ENCODE measurements around the gene PNMA8A. TPM values are rescaled to one million over a fixed set of nuclear protein-coding genes. Genes with fewer than 3 reads are reported as not detected.

The PNMA8A gene
- total and polyA plus RNA-seq, 2 of the 8 experiments (the other 6 are each of a cell fraction or from before 2014, with no cell fraction given), result 10.0 to 22.8 TPM

- TF ChIP-seq SIX5 (IDR thresholded peaks at IDR 0.05; ENCODE audit: low read depth, low read length) (no peak), CTCF (IDR thresholded peaks at IDR 0.05; ENCODE audit: control extremely low read depth in 1 of 3, insufficient read depth in 1 of 3, low read depth in 1 of 3, low read length in 3 of 3) (peak in 2 of 3 experiments; percentile 33 to 50; a peak in 2 of 4 replicates)
- Histone ChIP-seq H3K79me1 (ENCODE audit: low read depth, low read length) (no peaks in the 10 kb centered on the region), H3K79me2 (ENCODE audit: control insufficient read depth in 1 of 2, insufficient read depth in 2 of 2, low read length in 2 of 2) (no peaks in the 10 kb centered on the region), H3K4me2 (ENCODE audit: insufficient read depth in 1 of 2, low read depth in 2 of 2, low read length in 2 of 2) (no peak overlapping the region), H3K23me2 (ENCODE audit: low read depth, low read length) (peaks cover 3% of the 10 kb centered on the region; the same call in 1 of the 2 replicates), H3K9ac (replicated peaks in 1 of 4; ENCODE audit: extremely low read depth in 1 of 4, low read depth in 3 of 4, low read length in 3 of 4) (peak overlapping the region in 1 of 4 experiments; percentile 6; a peak in 1 of 7 replicates), H4K5ac (ENCODE audit: insufficient read length, low read depth, low read length) (no peak overlapping the region), H2BK12ac (ENCODE audit: low read depth, low read length) (peak overlapping the region; percentile 6; the same call in 1 of the 2 replicates), H3K4me1 (replicated peaks in 1 of 4; ENCODE audit: control insufficient read depth in 3 of 4, insufficient read depth in 4 of 4, low read length in 3 of 4) (no peaks in the 10 kb centered on the region), H4K8ac (ENCODE audit: extremely low read depth, insufficient read depth, low read length) (no peak overlapping the region), H2BK15ac (ENCODE audit: low read length) (peak overlapping the region; percentile 92; the same call in 1 of the 2 replicates), H3K36me3 (ENCODE audit: control insufficient read depth in 2 of 4, insufficient read depth in 4 of 4, low read length in 3 of 4) (no peaks in the 10 kb centered on the region), H4K91ac (replicated peaks; ENCODE audit: insufficient read length, low read length) (peak overlapping the region; percentile 40), H3K9me3 (ENCODE audit: insufficient read depth in 2 of 2, low read depth in 1 of 2, low read length in 1 of 2) (no peaks in the 10 kb centered on the region), H3K23ac (ENCODE audit: insufficient read length) (no peak overlapping the region), H3K27ac (ENCODE audit: low read depth, low read length) (no peak overlapping the region), H2BK120ac (replicated peaks; ENCODE audit: low read depth, low read length) (peak overlapping the region; percentile 54), H3K18ac (ENCODE audit: extremely low read depth, low read length) (no peak overlapping the region), H3K14ac (ENCODE audit: insufficient read length) (no peak overlapping the region), H3K56ac (replicated peaks; ENCODE audit: insufficient read length, low read depth, low read length) (no peak overlapping the region), H2AFZ (ENCODE audit: low read length) (no peak overlapping the region), H2BK20ac (ENCODE audit: low read length) (no peak overlapping the region), H3K4me3 (ENCODE audit: extremely low read depth in 1 of 4, insufficient read depth in 2 of 4, low read depth in 3 of 4, low read length in 4 of 4) (no peak overlapping the region), H3K27me3 (replicated peaks in 1 of 4; ENCODE audit: control insufficient read depth in 3 of 4, extremely low read depth in 1 of 4, insufficient read depth in 3 of 4, low read length in 3 of 4) (no peaks in the 10 kb centered on the region), H3K4ac (replicated peaks; ENCODE audit: insufficient read length, low read depth, low read length) (peak overlapping the region; percentile 78), H4K20me1 (replicated peaks in 1 of 2; ENCODE audit: control insufficient read depth in 1 of 2, insufficient read depth in 2 of 2, low read length in 2 of 2) (peaks cover 0 to 3% of the 10 kb centered on the region in 2 experiments), H2AK5ac (ENCODE audit: low read depth, low read length) (peak overlapping the region; percentile 100; the same call in 1 of the 2 replicates), H2BK5ac (ENCODE audit: low read depth, low read length) (no peak overlapping the region)
- CTCF ChIA-PET (ENCODE audit: partially characterized antibody), result interaction anchor here (0.6 to 7.8 kb wide), 30 partner anchors 10 to 459 kb away, joined by 3 to 95 read pairs (median 5); partner anchors contain the start of genes CCDC8 and PNMA8B
- 84% methylated on average over 10 of the region's 13 CpGs; no CpG with 5 or more reads in 1 of the 2 experiments for WGBS, 2 experiments (ENCODE audit: extremely low coverage in 1 of 2, insufficient coverage in 1 of 2, insufficient read length in 1 of 2, insufficient replicate concordance in 2 of 2, low coverage in 1 of 2, low lambda C conversion rate in 2 of 2, missing lambda C conversion rate in 1 of 2)
- no peak for FAIRE-seq
- DNase-seq (ENCODE audit: low read depth in 1 of 2, low spot score in 2 of 2), result peak in 1 of 2 experiments; percentile 49
- POLR2A ChIA-PET (ENCODE audit: partially characterized antibody), result no interaction called here
Observed at GRCh38 chr19:46514589-46515289, 43.4 kb upstream of the PNMA8A start.

Measured in H1 (cell line).